T-helper 1 cell treated with Interleukin-12 subunit alpha and Interleukin-12 subunit beta and Interleukin-4 antibody, amounts not matched to agents 30 ng/mL and 1 ng/mL, for 36 hours (primary cell): ENCODE data around the gene SGIP1. TPM values are rescaled to one million over a fixed set of nuclear protein-coding genes. Genes with fewer than 3 reads are reported as not detected.
"Not testable (repeated sequence)": the region's sequence is repeated elsewhere in the genome, so short reads cannot be mapped to it uniquely, and the experiment has no call there.

Experiments
- intact Hi-C: fragments of 100-400 bp; cut with micrococcal nuclease; formaldehyde crosslinking; loops from one replicate; pipeline ENCODE4 v1.15.1; 2024
- total RNA-seq: library from RNA; stranded (reverse); gene quantifications from 2 replicates; pipeline ENCODE4 v1.2.3, GENCODE V29; 2022

Gene SGIP1
- total RNA-seq, 1 donor from 2014 or later = not detected

DNA sequence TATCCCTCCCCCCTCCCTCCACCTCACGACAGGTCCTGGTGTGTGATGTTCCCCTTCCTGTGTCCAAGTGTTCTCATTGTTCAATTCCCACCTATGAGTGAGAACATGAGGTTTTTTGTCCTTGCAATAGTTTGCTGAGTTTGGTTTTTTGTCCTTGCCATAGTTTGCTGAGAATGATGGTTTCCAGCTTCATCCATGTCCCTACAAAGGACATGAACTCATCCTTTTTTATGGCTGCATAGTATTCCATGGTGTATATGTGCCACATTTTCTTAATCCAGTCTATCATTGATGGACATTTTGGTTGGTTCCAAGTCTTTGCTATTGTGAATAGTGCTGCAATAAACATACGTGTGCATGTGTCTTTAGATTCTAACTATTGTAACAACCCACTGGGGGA is 261.9 kb downstream of the SGIP1 start:
- intact Hi-C loops = not testable (repeated sequence)

Other genes with a start within 250 kb of the SGIP1 start
- not detected in 2 replicates for gene DYNLT5, start 218.3 kb downstream of the SGIP1 start, total RNA-seq